ENCODE measurements around the gene MLANA.
A peak's percentile ranks its signal among the peaks of the same experiment; 100 is the strongest.

The MLANA gene

GRCh38 chr9:5939530-5939929 is 48.8 kb downstream of the MLANA start:
- TF ChIP-seq SIN3A (IDR thresholded peaks at IDR 0.05; ENCODE audit: borderline replicate concordance, insufficient read depth, low read length) (no peak), POLR2AphosphoS5 (IDR thresholded peaks at IDR 0.05; ENCODE audit: low read depth, low read length) (no peak), REST (IDR thresholded peaks at IDR 0.05; ENCODE audit: insufficient read depth in 1 of 2, low read depth in 2 of 2, low read length in 2 of 2) (no peak), FOXP2 (optimal IDR thresholded peaks at IDR 0.05; ENCODE audit: borderline replicate concordance, extremely low read depth, extremely low read length, insufficient read depth) (no peak), TAF1 (IDR thresholded peaks at IDR 0.05; ENCODE audit: borderline replicate concordance, insufficient read depth, low read length) (no peak)

- TF ChIP-seq FOXP2 (optimal IDR thresholded peaks at IDR 0.05; ENCODE audit: borderline replicate concordance, extremely low read depth, extremely low read length, insufficient read depth) (no peak), TAF1 (IDR thresholded peaks at IDR 0.05; ENCODE audit: borderline replicate concordance, insufficient read depth, low read length) (no peak)
Measured at GRCh38 chr9:5941214-5941613, 50.5 kb downstream of the MLANA start.

- TF ChIP-seq POLR2AphosphoS5 (IDR thresholded peaks at IDR 0.05; ENCODE audit: low read depth, low read length) (no peak), TAF1 (IDR thresholded peaks at IDR 0.05; ENCODE audit: borderline replicate concordance, insufficient read depth, low read length) (no peak), FOXP2 (optimal IDR thresholded peaks at IDR 0.05; ENCODE audit: borderline replicate concordance, extremely low read depth, extremely low read length, insufficient read depth) (no peak), SIN3A (IDR thresholded peaks at IDR 0.05; ENCODE audit: borderline replicate concordance, insufficient read depth, low read length) (no peak), REST (IDR thresholded peaks at IDR 0.05; ENCODE audit: insufficient read depth in 1 of 2, low read depth in 2 of 2, low read length in 2 of 2) (no peak)
Measured at GRCh38 chr9:5945112-5945511, 54.4 kb downstream of the MLANA start.

- no peak for TF ChIP-seq TAF1 (IDR thresholded peaks at IDR 0.05; ENCODE audit: borderline replicate concordance, insufficient read depth, low read length)
Measured at GRCh38 chr9:5947912-5948311, 57.2 kb downstream of the MLANA start.

- TF ChIP-seq POLR2AphosphoS5 (IDR thresholded peaks at IDR 0.05; ENCODE audit: low read depth, low read length), result no peak
- TF ChIP-seq FOXP2 (optimal IDR thresholded peaks at IDR 0.05; ENCODE audit: borderline replicate concordance, extremely low read depth, extremely low read length, insufficient read depth), result peak; percentile 16
Measured at GRCh38 chr9:5949103-5949699, 58.5 kb downstream of the MLANA start.

- TF ChIP-seq REST (IDR thresholded peaks at IDR 0.05; ENCODE audit: insufficient read depth in 1 of 2, low read depth in 2 of 2, low read length in 2 of 2) (no peak), TAF1 (IDR thresholded peaks at IDR 0.05; ENCODE audit: borderline replicate concordance, insufficient read depth, low read length) (no peak), FOXP2 (optimal IDR thresholded peaks at IDR 0.05; ENCODE audit: borderline replicate concordance, extremely low read depth, extremely low read length, insufficient read depth) (no peak), SIN3A (IDR thresholded peaks at IDR 0.05; ENCODE audit: borderline replicate concordance, insufficient read depth, low read length) (no peak), POLR2AphosphoS5 (IDR thresholded peaks at IDR 0.05; ENCODE audit: low read depth, low read length) (no peak)
Measured at GRCh38 chr9:5950261-5950660, 59.6 kb downstream of the MLANA start.

- no peak for TF ChIP-seq FOXP2 (optimal IDR thresholded peaks at IDR 0.05; ENCODE audit: borderline replicate concordance, extremely low read depth, extremely low read length, insufficient read depth)
- TF ChIP-seq REST (IDR thresholded peaks at IDR 0.05; ENCODE audit: insufficient read depth in 1 of 2, low read depth in 2 of 2, low read length in 2 of 2), result no peak
- TF ChIP-seq SIN3A (IDR thresholded peaks at IDR 0.05; ENCODE audit: borderline replicate concordance, insufficient read depth, low read length), result no peak
- TF ChIP-seq POLR2AphosphoS5 (IDR thresholded peaks at IDR 0.05; ENCODE audit: low read depth, low read length), result no peak
- no peak for TF ChIP-seq TAF1 (IDR thresholded peaks at IDR 0.05; ENCODE audit: borderline replicate concordance, insufficient read depth, low read length)
Measured at GRCh38 chr9:5951686-5952211, 61.1 kb downstream of the MLANA start.

Measured in PFSK-1 (cell line).